CD14-positive monocyte (primary cell): ENCODE measurements around the gene VASH1. TPM values are rescaled to one million over a fixed set of nuclear protein-coding genes. Genes with fewer than 3 reads are reported as not detected.

Experiments used
- DNase-seq, 3 donors: peaks; one replicate each; pipeline ENCODE4 v3.0.0-alpha.2; 2011 to 2022
- H2AFZ ChIP-seq: 2 replicates; pipeline ENCODE4 v1.6.0; 2012; ENCODE audit warnings: mild to moderate bottlenecking, low read depth, low read length, inconsistent platforms; ENCODE audit not compliant: insufficient read depth, poor library complexity, severe bottlenecking
- H3K27ac ChIP-seq, 2 donors: 1 replicate in 1 of 2; 2 replicates in 1 of 2; pipeline ENCODE4 v1.5.1; 2012 to 2013; ENCODE audit warnings: low read length in 2 of 2, control low read depth in 1 of 2, inconsistent platforms in 1 of 2, low read depth in 1 of 2, mild to moderate bottlenecking in 1 of 2
- H3K27me3 ChIP-seq, 2 donors: one replicate each; pipeline versions ENCODE4 v1.6.0 to v1.6.1; 2011 to 2013; ENCODE audit warnings: low read length in 2 of 2; ENCODE audit not compliant: control insufficient read depth in 2 of 2, insufficient read depth in 2 of 2
- H3K36me3 ChIP-seq, 2 donors: replicated peaks in 1 of 2; 1 replicate in 1 of 2; 2 replicates in 1 of 2; pipeline versions ENCODE4 v1.5.1 to v1.6.1; 2012 to 2013; ENCODE audit warnings: low read length in 2 of 2, control low read depth in 1 of 2, inconsistent platforms in 1 of 2, mild to moderate bottlenecking in 1 of 2; ENCODE audit not compliant: insufficient read depth in 2 of 2, control insufficient read depth in 1 of 2
- H3K4me1 ChIP-seq, 2 donors: 1 replicate in 1 of 2; 2 replicates in 1 of 2; pipeline versions ENCODE4 v1.5.1 to v1.6.1; 2012 to 2013; ENCODE audit warnings: low read length in 2 of 2, control low read depth in 1 of 2, inconsistent platforms in 1 of 2, mild to moderate bottlenecking in 1 of 2, moderate library complexity in 1 of 2; ENCODE audit not compliant: insufficient read depth in 2 of 2, control insufficient read depth in 1 of 2
- H3K4me2 ChIP-seq: replicated peaks from 2 replicates; pipeline ENCODE3; 2012; ENCODE audit warnings: low read length, moderate library complexity, mild to moderate bottlenecking; ENCODE audit not compliant: poor library complexity, severe bottlenecking; ENCODE audit errors: extremely low read depth
- H3K4me3 ChIP-seq, 3 experiments: fragments of 200-600 bp in 1 of 3; sonication (generic) in 1 of 3; replicated peaks in 1 of 3; 1 replicate in 2 of 3; 2 replicates in 1 of 3; pipeline ENCODE4 v1.5.1; 2011 to 2013; ENCODE audit warnings: low read length in 3 of 3, mild to moderate bottlenecking in 3 of 3, control low read depth in 2 of 3, low read depth in 2 of 3, inconsistent platforms in 1 of 3, moderate library complexity in 1 of 3
- H3K79me2 ChIP-seq: 2 replicates; pipeline ENCODE4 v1.6.0; 2012; ENCODE audit warnings: mild to moderate bottlenecking, control low read depth, inconsistent platforms, low read length, moderate library complexity; ENCODE audit not compliant: insufficient read depth
- H3K9ac ChIP-seq: 2 replicates; pipeline ENCODE4 v1.6.0; 2017; ENCODE audit warnings: low read length, mild to moderate bottlenecking; ENCODE audit not compliant: insufficient read depth, poor library complexity, severe bottlenecking
- H3K9me3 ChIP-seq, 2 donors: replicated peaks in 1 of 2; 1 replicate in 1 of 2; 2 replicates in 1 of 2; pipeline versions ENCODE4 v1.5.1 to v1.6.1; 2012 to 2013; ENCODE audit warnings: low read length in 2 of 2, control low read depth in 1 of 2; ENCODE audit not compliant: control insufficient read depth in 1 of 2, insufficient read depth in 1 of 2
- H4K20me1 ChIP-seq: 2 replicates; pipeline ENCODE4 v1.6.0; 2012; ENCODE audit warnings: mild to moderate bottlenecking, low read length, control low read depth, moderate library complexity; ENCODE audit not compliant: insufficient read depth
- H3K27ac Mint-ChIP-seq, 7 donors: one replicate each; pipeline ENCODE4 v1.8.0; 2020; ENCODE audit warnings: mild to moderate bottlenecking in 7 of 7, mixed read lengths in 7 of 7, moderate library complexity in 6 of 7, inconsistent platforms in 2 of 7
- H3K27me3 Mint-ChIP-seq, 3 donors: one replicate each; pipeline ENCODE4 v1.8.0; 2021 to 2022; ENCODE audit warnings: low read depth in 3 of 3, mild to moderate bottlenecking in 3 of 3, mixed read lengths in 3 of 3, moderate library complexity in 3 of 3, inconsistent platforms in 1 of 3
- H3K36me3 Mint-ChIP-seq, 2 donors: one replicate each; pipeline ENCODE4 v1.8.0; 2020; ENCODE audit warnings: mixed read lengths in 2 of 2, inconsistent platforms in 1 of 2, mild to moderate bottlenecking in 1 of 2
- H3K4me1 Mint-ChIP-seq: one replicate; pipeline ENCODE4 v1.8.0; 2020; ENCODE audit warnings: mild to moderate bottlenecking, mixed read lengths
- H3K4me3 Mint-ChIP-seq, 2 donors: one replicate each; pipeline ENCODE4 v1.8.0; 2020; ENCODE audit warnings: mild to moderate bottlenecking in 2 of 2, mixed read lengths in 2 of 2, moderate library complexity in 1 of 2
- H3K9me3 Mint-ChIP-seq, 7 donors: one replicate each; pipeline ENCODE4 v1.8.0; 2020 to 2022; ENCODE audit warnings: mixed read lengths in 7 of 7, mild to moderate bottlenecking in 6 of 7, moderate library complexity in 6 of 7, inconsistent platforms in 2 of 7
- CTCF ChIP-seq: fragments of 200-600 bp; IDR thresholded peaks from one replicate; pipeline ENCODE4 v1.8.0; 2022; ENCODE audit warnings: antibody characterized with exemption, mild to moderate bottlenecking
- WGBS: methylation state at CpG from one replicate; pipeline ENCODE4 v1.1.5; 2013; ENCODE audit warnings: missing lambda C conversion rate; ENCODE audit not compliant: insufficient coverage; 5-methylcytosine and 5-hydroxymethylcytosine counted together
- intact Hi-C, 2 donors: fragments of 100-400 bp; cut with micrococcal nuclease; formaldehyde crosslinking; loops; one replicate each; pipeline versions ENCODE4 v1.15.0 to v1.15.1; 2023
- polyA plus RNA-seq, 3 donors: library from polyadenylated mRNA; depleted of rRNA in 1 of 3; unstranded in 2 of 3; stranded (reverse) in 1 of 3; fragments of 300-500 nt in 2 of 3; fragments of >200 nt in 1 of 3; fragmentation: Illumina TruSeq in 2 of 3; gene quantifications; 1 replicate in 2 of 3; 2 replicates in 1 of 3; pipeline ENCODE4 v1.2.3, GENCODE V29; 2012 to 2021

Gene VASH1
- polyA plus RNA-seq, 3 donors: 2.5 to 10.5 (median 3.3) TPM

DNA sequence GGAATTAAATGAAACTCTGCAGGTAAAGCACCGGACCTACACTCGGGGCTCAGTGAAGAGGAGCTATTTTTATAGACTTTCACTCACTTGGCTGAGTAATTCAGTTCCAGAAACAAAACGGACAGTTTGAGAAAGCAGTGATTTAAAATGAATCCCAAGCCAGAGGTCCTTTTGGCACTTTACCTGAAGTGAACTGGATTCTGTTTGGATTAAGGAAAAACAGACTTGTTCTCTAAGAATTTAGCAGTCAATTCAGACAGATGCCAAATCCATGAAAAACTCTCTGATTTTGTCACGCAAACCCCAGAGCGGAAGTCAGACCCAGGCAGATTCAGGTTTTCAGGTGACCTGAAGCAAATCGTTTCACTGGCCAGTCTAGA, 4.9 kb upstream of the VASH1 start:
- Histone ChIP-seq H3K9me3 (no peaks in the 10 kb centered on the region), H3K4me1 (peaks cover 8 to 14% of the 10 kb centered on the region in 2 donors), H3K27me3 (no peaks in the 10 kb centered on the region), H2AFZ (no peak overlapping the region), H3K4me2 (no peak overlapping the region), H3K36me3 (no peaks in the 10 kb centered on the region), H3K9ac (no peak overlapping the region), H3K79me2 (no peaks in the 10 kb centered on the region), H4K20me1 (no peaks in the 10 kb centered on the region), H3K4me3 (no peak overlapping the region), H3K27ac (no peak overlapping the region)
- 83% methylated on average over 6 of the region's 6 CpGs for WGBS
- no peak overlapping the region for H3K4me3 Mint-ChIP-seq
- TF ChIP-seq CTCF: no peak
- peaks cover 21% of the 10 kb centered on the region for H3K4me1 Mint-ChIP-seq
- peaks cover 7 to 12% (median 8%) of the 10 kb centered on the region in 3 donors for H3K27me3 Mint-ChIP-seq
- no peak overlapping the region for H3K27ac Mint-ChIP-seq
- H3K9me3 Mint-ChIP-seq: no peaks in the 10 kb centered on the region
- intact Hi-C loops: no loop called here
- H3K36me3 Mint-ChIP-seq: no peaks in the 10 kb centered on the region
- DNase-seq: no peak

DNA sequence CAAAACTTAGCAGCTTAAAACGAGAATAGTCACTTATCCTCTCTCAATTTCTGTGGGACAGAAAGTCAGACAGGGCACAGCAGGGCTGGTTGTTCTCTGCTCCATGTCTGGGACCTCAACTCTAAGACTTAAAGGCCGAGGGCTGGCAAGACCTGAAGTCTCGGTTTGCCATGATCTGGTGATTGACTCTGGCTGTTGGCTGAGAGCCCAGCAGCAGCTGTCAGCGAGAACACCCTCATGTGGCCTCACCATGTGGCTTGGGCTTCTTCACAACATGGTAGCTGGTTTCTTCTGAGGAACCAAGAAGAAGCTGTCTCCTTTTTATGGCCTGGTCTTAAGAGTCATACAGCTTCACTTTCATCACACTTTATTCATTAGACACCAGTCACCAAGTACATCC, 1.7 kb upstream of the VASH1 start:
- WGBS: 81% methylated on average over 4 of the region's 4 CpGs
- no peak for TF ChIP-seq CTCF
- no peak overlapping the region for H3K27ac Mint-ChIP-seq

More for the DNA sequence above, 1.7 kb upstream of the VASH1 start:
- DNase-seq: no peak
- H3K27me3 ChIP-seq: peaks cover 0 to 12% of the 10 kb centered on the region in 2 donors
- Mint-ChIP-seq H3K36me3 (peaks cover 0 to 9% of the 10 kb centered on the region in 2 donors), H3K27me3 (peaks cover 15 to 23% (median 19%) of the 10 kb centered on the region in 3 donors), H3K4me1 (peaks cover 30% of the 10 kb centered on the region), H3K4me3 (no peak overlapping the region), H3K9me3 (no peaks in the 10 kb centered on the region)
- H3K4me2 ChIP-seq: no peak overlapping the region
- H3K9ac ChIP-seq: no peak overlapping the region
- no peak overlapping the region for H2AFZ ChIP-seq
- no peaks in the 10 kb centered on the region for H3K9me3 ChIP-seq
- no peaks in the 10 kb centered on the region for H3K36me3 ChIP-seq
- no peaks in the 10 kb centered on the region for H4K20me1 ChIP-seq
- H3K4me1 ChIP-seq: peaks cover 20 to 32% of the 10 kb centered on the region in 2 donors
- H3K79me2 ChIP-seq: no peaks in the 10 kb centered on the region
- H3K4me3 ChIP-seq: no peak overlapping the region
- intact Hi-C loops: no loop called here
- H3K27ac ChIP-seq: no peak overlapping the region
